ENCODE results near the gene TCP11L1.

The TCP11L1 gene

DNA sequence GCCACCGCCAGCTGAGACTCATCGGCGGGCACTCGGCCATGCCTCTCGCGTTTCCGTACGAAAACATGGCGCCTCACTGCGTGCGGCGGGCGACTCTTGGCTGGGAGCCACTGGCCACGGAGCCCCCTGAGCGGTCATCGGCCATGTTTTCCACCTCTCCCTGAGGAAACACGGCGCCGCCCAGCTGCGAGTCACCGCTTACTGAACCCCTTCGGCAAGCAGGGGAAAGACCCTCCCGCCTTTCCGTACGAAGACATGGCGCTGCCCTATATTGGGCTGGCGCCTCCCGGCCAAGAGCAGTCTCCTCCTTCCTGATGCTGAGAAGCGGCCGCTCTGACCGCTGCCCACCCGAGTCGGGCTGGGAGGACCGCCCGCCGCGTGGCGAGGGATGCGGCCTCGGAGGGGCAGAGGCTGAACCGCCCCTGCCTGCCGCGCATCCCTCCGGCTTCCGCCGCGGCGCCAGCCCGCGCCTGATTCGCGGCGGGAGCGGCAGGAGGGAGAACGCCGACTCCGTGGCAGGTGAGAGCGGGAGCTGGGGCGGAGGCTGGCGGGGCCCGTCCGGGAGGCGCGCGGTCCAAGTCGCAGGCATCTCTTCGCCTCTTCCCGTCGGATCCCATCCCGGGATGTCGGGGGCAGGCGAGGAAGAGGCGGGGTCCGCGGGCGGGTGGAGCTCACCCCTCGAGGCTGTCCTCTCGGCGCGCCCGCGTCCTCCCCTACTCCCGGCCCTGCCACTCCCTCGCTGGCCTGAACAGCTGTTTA, at the start of gene TCP11L1:
TCP11L1 (plus strand) TSS at position 299 of the 759 bp plus-strand sequence. CDS start 4,202 bp downstream, outside the sequence.
- peak; percentile 66 for DNase-seq (ENCODE audit: insufficient read length, low spot score)
- FAIRE-seq: peak; percentile 68

GRCh38 chr11:32990481-32990880, 48.9 kb upstream of the TCP11L1 start:
- DNase-seq (ENCODE audit: insufficient read length, low spot score): no peak
- no peak for FAIRE-seq

DNA sequence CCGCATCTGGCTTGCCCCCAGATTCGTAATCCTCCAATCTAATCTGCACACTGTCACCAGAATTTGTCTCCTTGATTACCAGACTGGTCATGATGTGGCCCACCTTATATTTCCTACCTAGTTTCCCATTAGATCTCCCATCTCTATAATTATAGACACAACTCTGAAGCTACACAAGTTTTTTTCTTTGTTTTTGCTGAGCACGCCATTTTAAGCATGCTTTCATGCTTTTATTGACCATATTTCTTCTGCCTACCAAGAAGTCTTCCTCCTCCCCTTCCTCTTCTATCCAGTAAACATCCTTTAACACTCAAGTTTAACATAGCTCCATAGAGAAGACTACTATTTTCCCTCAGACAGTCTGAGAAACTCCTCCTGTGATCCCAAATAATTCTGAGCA, 47.9 kb upstream of the TCP11L1 start:
- no peak for DNase-seq (ENCODE audit: insufficient read length, low spot score)
- FAIRE-seq: no peak

DNA sequence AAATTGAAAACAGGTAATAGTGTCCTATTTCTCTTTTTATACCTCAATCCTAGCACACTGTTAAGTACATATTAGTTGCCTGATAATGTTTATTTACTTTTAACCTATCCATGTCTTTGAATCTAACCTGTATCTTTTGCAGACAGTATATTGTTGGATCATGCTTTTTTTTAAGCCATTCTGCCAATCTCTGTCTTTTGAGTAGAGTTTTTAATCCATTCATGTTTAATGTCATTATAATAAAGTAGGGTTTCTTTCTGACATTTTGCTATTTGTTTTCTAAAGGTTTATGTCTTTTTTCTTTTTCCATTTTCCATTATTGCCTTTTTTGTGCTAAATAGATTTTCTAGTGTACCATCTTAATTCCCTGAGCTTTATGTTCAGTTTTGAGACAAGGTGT, 47.5 kb upstream of the TCP11L1 start:
- FAIRE-seq: no peak
- DNase-seq (ENCODE audit: insufficient read length, low spot score): no peak

- DNase-seq (ENCODE audit: insufficient read length, low spot score) (peak; percentile 13), FAIRE-seq (no peak)
Observed at GRCh38 chr11:33000181-33000580, 39.2 kb upstream of the TCP11L1 start.

- FAIRE-seq: no peak
- no peak for DNase-seq (ENCODE audit: insufficient read length, low spot score)
Observed at GRCh38 chr11:33001281-33001680, 38.1 kb upstream of the TCP11L1 start.

GRCh38 chr11:33001751-33002542, 37.4 kb upstream of the TCP11L1 start:
- FAIRE-seq (no peak), DNase-seq (ENCODE audit: insufficient read length, low spot score) (no peak)

GRCh38 chr11:33005175-33005574, 34.2 kb upstream of the TCP11L1 start:
- DNase-seq (ENCODE audit: insufficient read length, low spot score) (no peak), FAIRE-seq (no peak)

DNA sequence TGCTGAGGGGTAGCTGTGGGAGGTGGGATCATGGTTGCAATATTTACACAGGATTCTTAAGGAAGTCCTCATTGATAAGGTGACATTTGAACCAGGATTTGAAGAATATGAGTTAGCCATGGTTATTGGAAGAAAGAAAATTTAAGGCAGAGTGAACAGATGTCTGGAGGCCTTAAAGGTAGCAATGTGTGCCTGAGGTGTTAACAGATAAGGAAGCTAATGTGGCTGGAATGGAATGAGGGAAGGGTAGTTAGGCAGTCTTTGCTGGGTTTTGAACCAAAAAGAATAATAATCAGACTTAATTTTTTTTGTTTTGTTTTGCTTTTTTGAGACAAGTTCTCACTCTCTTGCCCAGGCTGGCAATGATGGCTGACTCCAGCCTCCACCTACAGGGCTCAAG, 33.4 kb upstream of the TCP11L1 start:
- DNase-seq (ENCODE audit: insufficient read length, low spot score): no peak
- FAIRE-seq: no peak

DNA sequence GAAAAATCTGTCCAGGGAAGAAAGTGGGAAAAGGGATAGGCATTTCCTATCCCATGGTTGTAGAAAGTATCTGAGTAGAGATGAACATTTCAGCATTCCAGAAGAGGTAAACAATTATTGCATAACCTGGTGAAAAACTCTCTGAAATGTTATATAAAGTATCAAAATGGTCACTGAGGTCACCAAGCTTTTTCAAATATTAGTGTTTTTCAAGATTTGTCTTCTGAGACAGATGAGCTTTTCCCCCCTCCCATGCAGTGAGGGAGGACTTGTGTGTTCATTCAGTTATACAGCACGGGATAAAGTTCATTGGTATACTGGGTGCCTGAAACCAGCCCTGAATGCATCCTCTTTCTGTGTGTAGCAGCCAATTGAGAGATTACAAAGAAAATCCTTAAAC, 25.6 kb upstream of the TCP11L1 start:
- FAIRE-seq (no peak), DNase-seq (ENCODE audit: insufficient read length, low spot score) (no peak)

DNA sequence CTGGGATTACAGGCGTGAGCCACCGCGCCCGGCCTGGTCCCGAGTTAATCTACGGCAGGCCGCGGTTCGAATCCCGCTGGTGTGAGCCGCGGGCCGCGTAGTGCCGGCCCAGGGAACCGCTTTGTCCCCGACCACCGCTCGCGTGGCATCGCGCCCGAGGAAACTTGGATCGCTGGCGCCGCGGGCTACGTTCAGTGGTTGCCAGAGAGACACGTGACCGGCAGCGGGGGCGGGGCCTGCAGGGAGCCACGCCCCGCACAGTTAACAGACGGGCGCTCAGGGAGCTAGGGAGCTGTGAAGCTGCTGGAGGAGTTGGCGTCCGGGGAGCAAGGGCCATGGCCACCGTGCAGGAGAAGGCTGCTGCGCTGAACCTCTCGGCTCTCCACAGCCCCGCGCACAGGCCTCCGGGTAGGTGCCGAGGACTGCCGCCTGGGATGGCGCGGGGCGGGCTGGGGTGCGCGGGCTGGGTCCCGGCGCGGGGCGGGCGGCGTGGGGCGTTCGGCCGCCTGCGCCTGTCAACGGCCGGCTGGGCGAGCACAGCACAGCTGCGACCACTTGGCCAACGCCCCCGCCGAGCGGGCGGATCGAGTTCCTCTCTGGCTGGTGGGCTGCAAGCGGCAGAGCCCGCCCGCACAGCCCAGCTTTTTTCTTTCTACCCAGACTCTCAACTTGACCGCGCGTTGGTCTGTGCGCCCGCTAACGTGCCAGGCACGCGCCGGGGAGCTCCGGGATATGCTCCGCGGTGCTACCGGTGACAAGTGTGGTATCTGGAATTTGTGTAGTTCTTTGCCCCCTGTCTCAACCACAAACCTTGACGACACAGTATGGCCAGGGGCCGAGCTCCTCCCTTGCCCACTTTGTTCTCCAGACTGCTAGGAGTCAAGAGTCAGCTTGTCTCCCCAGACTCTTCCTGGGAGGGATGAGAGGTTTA, 23.5 kb upstream of the TCP11L1 start, which contains the start of gene DEPDC7:
DEPDC7 (plus strand) TSS at position 258 of the 931 bp plus-strand sequence; CDS start at position 336, 78 bp downstream.
- FAIRE-seq (peak; percentile 59), DNase-seq (ENCODE audit: insufficient read length, low spot score) (peak; percentile 92)

GRCh38 chr11:33016654-33017053, 22.7 kb upstream of the TCP11L1 start:
- no peak for FAIRE-seq
- DNase-seq (ENCODE audit: insufficient read length, low spot score): no peak

- FAIRE-seq (no peak), DNase-seq (ENCODE audit: insufficient read length, low spot score) (no peak)
Observed at GRCh38 chr11:33017478-33017877, 21.9 kb upstream of the TCP11L1 start.

DNA sequence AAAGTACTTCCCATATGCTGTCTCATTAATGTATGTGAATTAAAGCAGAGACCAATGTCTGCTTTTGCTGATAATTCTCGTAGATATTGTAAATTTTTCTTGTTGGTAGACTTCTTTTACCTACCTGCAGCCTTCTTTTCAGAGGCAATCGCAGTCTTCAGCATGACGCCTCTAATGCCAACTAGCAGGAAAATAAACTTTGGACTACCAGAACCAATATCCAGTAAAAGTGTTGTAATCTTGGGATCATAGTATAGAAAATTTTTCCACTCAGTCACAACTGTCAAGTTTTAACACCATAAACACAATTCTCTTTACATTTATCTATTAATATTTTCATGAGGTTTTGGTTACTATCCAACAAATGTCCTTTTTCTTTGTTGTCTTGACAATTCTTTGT, 21.4 kb upstream of the TCP11L1 start:
- FAIRE-seq (no peak), DNase-seq (ENCODE audit: insufficient read length, low spot score) (no peak)

DNA sequence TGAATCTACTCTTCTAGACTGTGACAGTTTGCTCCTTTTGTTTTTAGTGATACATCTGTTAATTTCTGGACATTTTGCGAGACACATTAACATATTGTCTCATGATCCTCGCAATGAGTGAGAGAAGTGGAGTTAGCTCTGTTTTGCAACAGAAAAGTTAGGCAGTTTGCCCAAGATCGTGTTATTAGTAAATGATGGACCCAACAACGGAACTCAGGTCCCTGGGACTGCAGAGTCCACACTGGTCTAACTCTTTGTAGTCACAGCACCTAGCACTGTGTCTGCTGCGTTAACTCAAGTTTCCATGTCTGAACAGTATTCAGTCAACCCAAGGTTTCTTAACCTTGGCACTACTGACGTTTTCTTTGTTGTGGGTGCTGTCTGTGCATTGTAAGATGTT, 20.5 kb upstream of the TCP11L1 start:
- FAIRE-seq: no peak
- no peak for DNase-seq (ENCODE audit: insufficient read length, low spot score)

GRCh38 chr11:33021501-33021900, 17.9 kb upstream of the TCP11L1 start:
- DNase-seq (ENCODE audit: insufficient read length, low spot score) (no peak), FAIRE-seq (no peak)

GRCh38 chr11:33021937-33022336, 17.4 kb upstream of the TCP11L1 start:
- FAIRE-seq (no peak), DNase-seq (ENCODE audit: insufficient read length, low spot score) (no peak)

- no peak for FAIRE-seq
- DNase-seq (ENCODE audit: insufficient read length, low spot score): no peak
Observed at GRCh38 chr11:33025339-33025722, 14.0 kb upstream of the TCP11L1 start.

DNA sequence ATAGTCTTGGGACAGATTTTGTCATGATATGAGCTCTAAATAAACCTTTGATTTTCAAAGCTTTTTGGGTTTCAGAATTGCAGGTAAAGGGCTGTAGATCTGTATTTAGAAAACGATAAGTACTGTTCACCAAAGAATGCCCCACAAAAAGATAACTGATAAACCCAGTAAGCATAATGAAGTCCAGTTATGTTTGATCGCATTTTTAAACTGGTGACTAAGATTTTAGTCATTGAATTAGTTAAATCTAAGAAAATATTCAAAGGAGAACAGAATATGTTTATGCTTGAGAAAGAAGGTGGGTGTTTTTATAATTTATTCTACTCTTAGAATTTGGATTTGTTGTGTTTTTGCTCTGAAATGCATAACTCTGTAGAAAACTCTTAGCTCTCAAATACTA, 12.1 kb upstream of the TCP11L1 start:
- FAIRE-seq (no peak), DNase-seq (ENCODE audit: insufficient read length, low spot score) (no peak)

DNA sequence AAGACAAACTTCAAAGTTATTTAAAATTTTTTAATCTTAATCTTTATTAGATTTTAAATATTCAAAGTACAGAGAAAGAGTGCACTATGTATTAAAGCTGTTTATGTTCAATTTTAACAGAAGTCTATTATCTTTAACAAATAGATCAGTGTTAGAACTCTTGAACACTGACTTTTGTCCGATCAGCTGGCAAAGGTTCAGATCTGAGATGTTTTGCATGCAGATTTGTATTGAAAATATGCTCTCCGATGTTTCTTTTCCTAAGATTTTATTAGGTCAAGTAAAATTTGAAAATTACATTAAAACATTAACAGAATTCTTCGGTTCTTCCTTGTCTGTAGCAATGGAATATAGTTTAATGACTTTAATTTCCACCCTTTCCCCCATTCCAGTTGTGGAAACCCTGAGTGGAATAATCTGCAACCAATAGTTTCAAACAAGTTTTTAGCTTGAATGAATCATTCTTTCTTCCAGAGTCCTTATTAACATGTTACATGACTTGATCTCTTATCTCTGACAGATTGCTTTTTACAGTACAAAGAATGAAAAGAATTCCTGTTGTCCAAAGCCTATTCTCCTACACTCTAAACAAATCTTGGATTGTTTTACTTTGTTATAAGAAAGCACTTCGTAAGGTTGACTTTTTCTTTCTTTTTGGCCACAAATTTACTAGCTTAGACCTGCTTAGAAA, 11.4 kb upstream of the TCP11L1 start:
- FAIRE-seq (no peak), DNase-seq (ENCODE audit: insufficient read length, low spot score) (no peak)
